Ureter (tissue), 1 donor: ENCODE results near the gene LIF. TPM values are rescaled to one million over a fixed set of nuclear protein-coding genes. Genes with fewer than 3 reads are reported as not detected.

ENCODE experiments used
- DNase-seq: peaks from one replicate; pipeline ENCODE4 v3.0.0-alpha.2; 2020; ENCODE audit warnings: low spot score
- total RNA-seq: library from RNA; stranded (reverse); gene quantifications from one replicate; pipeline ENCODE4 v1.2.4, GENCODE V29; 2023
- donor health status: DM: yes; HTN: yes; CAD: no.

The LIF gene
- total RNA-seq = 2.1 TPM

- DNase-seq = no peak
These were observed at the start of gene LIF for GRCh38 chr22:30245985-30246813. TSS of gene LIF (minus strand) at chr22:30246759. CDS start at chr22:30246695, 64 bp downstream.

DNA sequence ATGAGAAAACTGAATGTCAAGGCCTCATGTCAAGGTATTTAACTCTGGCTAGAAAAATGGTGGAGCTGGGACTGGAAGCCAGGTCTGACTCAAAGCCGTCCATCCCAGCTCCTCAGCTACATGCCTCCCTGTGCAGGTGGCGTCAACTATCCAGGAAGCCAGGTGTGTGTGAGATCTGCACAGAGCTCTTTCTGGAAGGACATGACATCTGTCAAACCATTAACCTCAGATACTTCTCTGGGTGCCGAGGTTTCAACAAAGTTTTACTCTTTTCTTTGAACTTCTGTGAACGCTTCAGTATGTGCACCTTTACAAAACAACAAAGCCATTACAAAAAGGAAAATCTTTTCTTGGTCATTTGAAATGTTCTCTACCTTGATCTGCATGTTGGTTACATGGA lies 49.8 kb upstream of the LIF start:
- no peak for DNase-seq

- DNase-seq = no peak
These were observed 49.0 kb upstream of the LIF start for GRCh38 chr22:30295576-30295975.

GRCh38 chr22:30294830-30295229 lies 48.3 kb upstream of the LIF start:
- no peak for DNase-seq

DNA sequence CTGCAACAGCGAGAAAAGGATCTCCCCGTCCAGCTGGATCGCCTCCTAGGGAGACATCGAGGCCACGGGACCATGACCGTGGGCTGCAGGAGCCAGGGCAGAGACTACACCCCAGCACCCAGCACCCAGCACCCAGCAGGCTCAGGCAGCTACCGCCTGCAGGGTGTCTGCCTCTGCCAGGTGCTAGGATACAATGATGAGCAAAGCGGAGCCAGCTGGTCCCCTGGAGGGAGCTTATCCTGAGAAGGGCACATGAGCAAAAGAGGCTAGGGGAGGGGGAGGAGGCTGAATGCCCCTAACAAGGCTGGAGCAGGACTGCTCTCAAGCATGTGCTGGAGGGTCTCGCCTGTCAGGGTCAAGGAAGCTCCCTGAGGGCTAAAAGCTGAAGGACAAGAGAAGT lies 47.5 kb upstream of the LIF start:
- no peak for DNase-seq

DNA sequence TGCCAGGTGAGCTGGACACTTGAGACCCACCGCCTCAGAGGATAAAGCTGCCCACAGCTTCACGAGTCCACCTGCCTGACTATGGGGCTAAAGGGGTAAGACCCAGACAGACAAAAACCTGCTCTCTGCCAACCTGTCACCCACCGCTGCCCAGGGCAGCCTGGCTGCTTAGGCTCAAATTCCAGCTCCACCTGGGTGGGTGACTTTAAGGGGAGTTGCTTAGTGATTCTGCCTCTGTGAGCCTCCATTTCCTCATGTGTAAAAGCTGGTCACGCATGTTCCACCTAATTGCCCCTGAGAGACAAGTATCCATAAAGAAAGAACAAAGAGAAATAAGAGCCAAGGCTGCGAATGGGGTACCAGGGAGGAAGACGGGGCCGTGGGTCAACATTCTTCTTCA lies 46.5 kb upstream of the LIF start:
- no peak for DNase-seq

DNA sequence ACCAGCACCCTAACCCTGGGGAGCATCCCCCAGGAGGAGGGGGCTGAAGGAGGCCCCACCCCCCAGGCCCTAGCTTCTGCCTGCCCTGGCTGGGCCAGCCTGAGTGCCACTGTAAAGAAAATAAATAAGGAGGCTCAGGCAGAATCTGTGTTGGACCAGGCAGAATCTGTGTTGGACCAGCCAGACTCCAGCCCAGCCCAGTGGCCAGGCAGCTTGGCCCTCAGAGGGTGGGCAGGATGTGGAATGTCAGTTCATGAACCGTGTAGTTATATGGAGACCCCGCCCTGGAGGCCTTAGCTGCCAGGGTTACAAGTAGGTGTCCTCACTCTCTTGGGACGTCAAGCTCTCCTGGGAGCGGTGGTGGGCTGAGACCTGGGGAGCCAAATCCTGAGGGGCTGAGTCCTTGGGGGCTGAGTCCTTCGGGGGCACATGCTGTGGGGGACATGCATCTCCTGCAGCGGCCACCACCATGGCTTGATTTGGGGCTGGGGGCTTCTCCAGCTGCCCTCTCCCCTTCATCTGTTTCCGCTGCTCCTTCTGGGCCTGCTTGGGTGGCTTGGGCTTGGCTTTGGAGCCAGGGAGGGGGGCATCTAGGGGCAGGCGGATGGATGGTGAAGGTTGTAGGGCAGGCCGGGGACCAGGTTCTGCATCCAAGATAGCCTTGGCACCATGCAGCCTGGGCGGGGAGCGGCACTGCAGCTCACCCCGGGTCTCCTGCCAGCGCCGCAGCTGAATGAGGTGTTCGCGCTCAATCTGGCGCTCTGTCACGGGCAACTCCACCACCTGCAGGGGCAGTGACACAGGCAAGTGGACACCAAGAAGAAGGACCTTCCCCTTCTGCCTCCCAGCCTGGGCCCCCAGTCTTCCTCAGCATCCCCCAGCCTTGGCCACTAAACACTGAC lies 45.8 kb upstream of the LIF start:
- DNase-seq = no peak

- peak; percentile 94 for DNase-seq
These were observed 44.7 kb upstream of the LIF start for GRCh38 chr22:30291058-30291892.

- DNase-seq = peak; percentile 63
These were observed 43.9 kb upstream of the LIF start for GRCh38 chr22:30290342-30291057.

DNA sequence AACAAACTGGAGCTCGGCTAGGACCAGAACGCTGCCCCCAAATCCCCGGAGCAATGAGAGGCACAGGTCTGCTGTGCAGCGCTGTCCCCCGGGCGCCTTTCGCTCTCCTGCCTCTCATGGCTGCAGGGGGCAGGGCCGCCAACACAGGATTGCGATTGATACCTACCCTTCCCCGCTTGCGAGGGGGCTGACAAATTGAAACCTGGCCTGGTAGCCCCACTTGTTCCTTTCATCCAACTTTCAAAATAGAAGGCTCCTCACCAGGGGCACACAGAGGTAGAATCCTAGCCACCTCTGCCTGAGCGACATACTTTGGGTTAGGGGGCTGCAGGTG lies 43.4 kb upstream of the LIF start:
- no peak for DNase-seq

DNA sequence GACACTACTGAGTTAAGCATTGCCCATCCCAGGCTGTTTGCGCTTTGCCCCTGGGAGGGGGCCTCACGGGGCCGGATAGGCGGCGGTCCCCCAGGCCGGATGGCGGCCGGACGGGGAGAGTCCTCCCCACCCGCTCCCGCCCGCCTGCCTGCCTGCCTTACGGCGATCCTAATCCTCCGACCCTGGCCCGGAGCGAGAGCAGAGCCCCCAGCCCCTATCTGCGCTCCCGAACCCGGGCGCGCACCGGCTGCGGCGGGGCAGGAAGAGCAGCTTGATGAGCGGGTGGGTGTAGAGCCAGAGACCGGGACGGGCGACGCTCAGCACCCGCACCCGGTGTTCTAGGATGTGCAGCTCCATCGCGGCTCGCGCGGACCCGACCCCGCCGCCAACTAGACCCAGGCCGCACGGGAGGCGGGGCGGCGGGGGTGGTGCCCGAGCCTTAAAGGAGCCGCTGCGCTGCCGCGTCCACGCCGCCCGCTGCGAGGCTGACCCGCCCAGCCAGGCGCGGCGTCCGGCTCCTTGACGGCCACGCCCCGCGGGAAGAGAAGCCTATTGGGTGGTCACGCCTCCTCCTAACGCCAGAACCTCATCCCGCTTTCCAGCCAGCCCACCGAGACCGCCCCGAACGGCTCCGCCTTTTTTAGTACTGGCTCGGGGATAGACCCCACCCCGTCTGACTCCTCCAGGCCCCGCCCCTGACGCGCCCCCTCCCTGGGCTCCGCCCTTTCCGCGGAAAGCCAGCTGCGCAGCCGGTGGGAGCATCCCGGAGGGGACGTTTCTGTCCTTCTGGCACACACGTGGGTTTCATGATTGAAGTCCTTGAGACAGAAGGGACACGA lies 42.8 kb upstream of the LIF start, which contains the start of gene CASTOR1:
Gene CASTOR1 (minus strand): TSS at position 365 of the 839 bp plus-strand sequence. CDS start 8 bp downstream, at position 357.
- DNase-seq = peak; percentile 99

- DNase-seq = no peak
These were observed 42.0 kb upstream of the LIF start for GRCh38 chr22:30288419-30289140.

DNA sequence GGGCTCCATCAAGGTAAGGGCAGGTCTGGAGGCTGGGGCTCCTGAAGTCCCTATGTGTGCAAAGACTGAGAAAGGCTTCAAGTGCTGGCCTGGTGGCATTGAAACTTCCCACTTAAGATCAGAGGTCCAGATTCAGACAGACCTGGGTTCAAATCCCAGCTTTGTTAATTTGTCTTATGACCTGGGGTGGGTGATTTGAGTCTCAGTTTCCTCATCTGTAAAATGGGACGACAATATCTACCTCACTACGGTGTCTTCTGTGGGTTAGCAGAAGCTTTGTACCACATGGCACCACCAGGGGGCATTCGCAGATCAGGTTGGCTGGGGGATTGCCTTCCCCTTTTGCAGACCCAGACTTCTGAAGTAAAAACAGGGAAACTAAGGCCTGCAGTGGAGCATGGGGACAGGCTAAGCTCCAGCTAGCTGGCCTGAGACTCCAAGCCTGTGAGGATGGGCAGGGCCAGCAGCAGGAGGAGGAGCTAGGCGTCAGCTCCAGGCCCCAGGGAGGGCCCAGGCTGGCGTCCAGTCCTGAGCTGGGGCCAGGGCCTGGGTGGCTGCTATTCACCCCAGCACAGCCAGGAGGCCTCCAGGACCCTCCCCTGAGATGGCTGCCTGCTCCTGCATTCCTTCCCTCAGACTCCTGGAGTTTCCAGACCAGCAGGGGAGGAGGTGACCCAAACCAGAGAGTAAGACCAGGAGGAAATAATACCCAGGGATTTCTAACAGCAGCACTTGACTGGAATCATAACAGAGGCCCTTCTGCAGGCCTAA lies 41.3 kb upstream of the LIF start:
- peak; percentile 84 for DNase-seq

DNA sequence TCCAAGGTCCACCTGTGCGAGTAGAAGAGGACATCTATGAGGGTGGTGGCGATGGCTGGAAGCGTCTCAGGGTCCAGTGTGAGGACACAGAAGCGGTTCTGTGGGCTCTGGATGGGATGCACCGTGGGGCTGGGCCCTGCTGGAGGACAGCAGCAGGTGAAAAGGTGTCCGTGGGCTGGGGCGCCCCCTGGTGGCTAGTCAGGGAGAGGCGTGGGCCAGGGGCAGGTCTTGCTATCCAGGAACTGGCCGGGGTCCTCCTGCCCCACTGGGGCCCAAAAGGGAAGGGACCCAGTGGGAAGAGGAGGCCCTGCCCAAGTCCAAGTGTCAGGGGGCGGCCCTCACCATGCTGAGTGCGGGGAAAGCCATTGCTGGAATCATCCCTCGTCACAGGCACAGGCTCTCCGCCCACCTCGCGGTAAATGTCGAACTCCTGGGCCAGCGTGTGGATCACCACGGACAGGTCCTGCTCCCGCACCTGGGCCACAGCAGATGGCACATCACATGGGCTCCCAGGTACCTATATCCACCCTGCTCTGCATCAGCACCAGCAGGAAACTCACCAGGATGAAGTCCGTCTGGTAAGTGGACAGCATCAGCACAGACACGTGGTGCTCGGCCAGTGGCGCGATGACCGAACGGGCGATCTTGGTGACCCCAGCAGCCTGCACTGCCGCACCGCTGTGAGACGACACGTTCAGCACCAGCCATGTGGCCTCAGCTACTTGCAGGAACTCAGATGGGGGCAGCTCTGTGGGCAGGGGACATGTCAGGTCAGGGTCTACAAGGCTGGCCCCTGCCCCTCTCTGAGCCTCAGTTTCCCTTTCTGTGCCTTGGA lies 40.5 kb upstream of the LIF start:
- DNase-seq = peak; percentile 76

DNA sequence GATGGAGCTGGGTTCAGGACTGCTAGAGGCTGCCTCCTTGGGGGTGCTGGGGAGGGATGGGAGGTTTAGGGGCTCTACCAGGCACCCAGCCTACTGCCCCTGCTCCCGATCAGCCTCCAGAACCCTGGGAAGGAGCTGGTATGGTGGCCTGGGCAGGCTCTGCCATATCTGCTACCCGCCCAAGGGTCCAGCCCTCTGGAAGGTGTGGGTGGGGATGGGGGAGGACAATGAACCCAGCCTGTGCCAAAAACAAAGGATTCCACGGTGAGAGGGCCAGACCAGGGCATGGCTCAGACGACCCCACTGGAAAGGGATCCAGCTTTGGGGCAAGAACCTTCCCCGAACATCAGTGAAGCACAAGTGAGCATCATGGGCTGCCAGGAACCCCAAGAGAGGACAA lies 39.8 kb upstream of the LIF start:
- no peak for DNase-seq

- no peak for DNase-seq
These were observed 39.3 kb upstream of the LIF start for GRCh38 chr22:30285846-30286200.

DNA sequence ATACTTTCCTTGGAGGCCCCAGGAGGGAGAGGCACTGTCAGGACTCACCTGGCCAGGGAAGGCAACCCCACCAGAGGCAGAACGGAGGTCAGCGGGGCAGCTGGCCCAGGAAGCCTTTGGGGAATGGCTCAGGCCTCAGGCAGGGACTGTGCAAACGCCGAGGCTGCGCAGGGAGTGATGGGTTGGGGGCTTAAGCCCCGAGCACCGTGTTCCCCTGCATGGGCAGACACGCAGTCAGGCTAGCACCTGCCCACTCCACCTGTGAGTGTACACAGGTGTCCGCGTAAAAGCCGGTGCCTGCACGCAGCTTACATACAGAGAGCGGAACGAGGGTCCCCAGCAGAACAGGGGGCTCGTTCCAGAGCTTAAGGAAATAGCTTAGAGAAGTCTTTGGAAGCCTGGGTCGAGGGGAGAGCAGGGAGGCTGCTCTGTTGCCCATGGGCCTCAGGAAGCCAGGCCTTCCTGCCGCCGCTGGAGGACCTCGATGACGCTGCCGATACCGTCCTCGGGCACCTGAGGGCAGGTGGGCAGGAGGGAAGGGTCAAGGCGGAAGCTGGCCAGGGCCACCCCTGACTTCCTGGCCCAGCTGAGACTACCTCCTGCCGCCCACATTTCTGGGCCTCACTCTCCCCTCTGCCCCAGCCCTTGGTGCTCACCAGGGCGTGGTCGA lies 38.8 kb upstream of the LIF start:
- no peak for DNase-seq
